Liver (tissue), 9 donors: ENCODE data around the gene MLXIP. TPM values are rescaled to one million over a fixed set of nuclear protein-coding genes. Genes with fewer than 3 reads are reported as not detected.

ENCODE experiments used
- DNase-seq: peaks from one replicate; pipeline ENCODE4 v3.0.0-alpha.2; 2017; ENCODE audit warnings: low spot score
- H3K27ac ChIP-seq, 2 donors: one replicate each; pipeline ENCODE4 v1.7.0; 2013; ENCODE audit warnings: inconsistent platforms in 2 of 2, low read length in 2 of 2, control low read depth in 1 of 2, low read depth in 1 of 2, mild to moderate bottlenecking in 1 of 2
- H3K27me3 ChIP-seq, 4 donors: one replicate each; pipeline versions ENCODE4 v1.6.1 to v1.7.0; 2013; ENCODE audit warnings: low read length in 3 of 4, inconsistent platforms in 1 of 4, mild to moderate bottlenecking in 1 of 4, moderate library complexity in 1 of 4; ENCODE audit not compliant: control insufficient read depth in 4 of 4, insufficient read depth in 4 of 4
- H3K36me3 ChIP-seq, 4 donors: one replicate each; pipeline versions ENCODE4 v1.6.1 to v1.7.0; 2013; ENCODE audit warnings: low read length in 3 of 4, mild to moderate bottlenecking in 3 of 4, low read depth in 1 of 4, moderate library complexity in 1 of 4; ENCODE audit not compliant: control insufficient read depth in 4 of 4, insufficient read depth in 3 of 4
- H3K4me1 ChIP-seq, 4 donors: one replicate each; pipeline versions ENCODE4 v1.6.1 to v1.7.0; 2013; ENCODE audit warnings: low read length in 3 of 4, mild to moderate bottlenecking in 3 of 4, moderate library complexity in 1 of 4; ENCODE audit not compliant: control insufficient read depth in 4 of 4, insufficient read depth in 4 of 4
- H3K4me3 ChIP-seq, 3 donors: one replicate each; pipeline versions ENCODE4 v1.6.1 to v1.7.0; 2013; ENCODE audit warnings: low read length in 3 of 3, control low read depth in 1 of 3, low read depth in 1 of 3, mild to moderate bottlenecking in 1 of 3
- H3K9ac ChIP-seq, 2 donors: one replicate each; pipeline ENCODE4 v1.7.0; 2013; ENCODE audit warnings: low read length in 2 of 2, mild to moderate bottlenecking in 2 of 2, moderate library complexity in 2 of 2, control low read depth in 1 of 2, low read depth in 1 of 2
- H3K9me3 ChIP-seq, 4 donors: one replicate each; pipeline versions ENCODE4 v1.6.1 to v1.7.0; 2013; ENCODE audit warnings: low read length in 3 of 4; ENCODE audit not compliant: control insufficient read depth in 4 of 4
- ATF3 ChIP-seq: IDR thresholded peaks from 2 replicates; pipeline ENCODE4 v1.6.1; 2016; ENCODE audit warnings: antibody characterized with exemption
- CTCF ChIP-seq: fragments of 150-350 bp; IDR thresholded peaks from 2 replicates; pipeline ENCODE4 v1.5.1; 2017; ENCODE audit warnings: improper control_type of control experiment, low read depth, low read length; ENCODE audit not compliant: missing input control
- EGR1 ChIP-seq, 2 donors: IDR thresholded peaks; 2 replicates each; pipeline ENCODE4 v1.6.1; 2016 to 2018; ENCODE audit warnings: antibody characterized with exemption in 2 of 2, low read depth in 2 of 2
- FOXA1 ChIP-seq: IDR thresholded peaks from 2 replicates; pipeline ENCODE4 v1.6.1; 2016; ENCODE audit warnings: antibody characterized with exemption
- FOXA2 ChIP-seq: IDR thresholded peaks from 2 replicates; pipeline ENCODE4 v1.6.1; 2016; ENCODE audit warnings: antibody characterized with exemption
- GABPA ChIP-seq, 2 donors: IDR thresholded peaks in 1 of 2; conservative IDR thresholded peaks in 1 of 2; 2 replicates each; pipeline ENCODE4 v1.6.1; 2016; ENCODE audit warnings: antibody characterized with exemption in 2 of 2, mild to moderate bottlenecking in 1 of 2, moderate library complexity in 1 of 2
- HNF4A ChIP-seq, 2 donors: conservative IDR thresholded peaks; 2 replicates each; pipeline ENCODE4 v1.6.1; 2016; ENCODE audit warnings: antibody characterized with exemption in 2 of 2, mild to moderate bottlenecking in 2 of 2
- HNF4G ChIP-seq: IDR thresholded peaks from 2 replicates; pipeline ENCODE4 v1.6.1; 2016; ENCODE audit warnings: antibody characterized with exemption
- MAX ChIP-seq: IDR thresholded peaks from 2 replicates; pipeline ENCODE4 v1.6.1; 2016; ENCODE audit warnings: antibody characterized with exemption
- RAD21 ChIP-seq, 2 donors: IDR thresholded peaks; 2 replicates each; pipeline ENCODE4 v1.6.1; 2016; ENCODE audit warnings: antibody characterized with exemption in 2 of 2, mild to moderate bottlenecking in 2 of 2
- REST ChIP-seq: IDR thresholded peaks from 2 replicates; pipeline ENCODE4 v1.6.1; 2016; ENCODE audit warnings: antibody characterized with exemption, mild to moderate bottlenecking
- RXRA ChIP-seq, 2 donors: IDR thresholded peaks; 2 replicates each; pipeline ENCODE4 v1.6.1; 2017 to 2018; ENCODE audit warnings: antibody characterized with exemption in 2 of 2, mild to moderate bottlenecking in 1 of 2
- SP1 ChIP-seq: IDR thresholded peaks from 2 replicates; pipeline ENCODE4 v1.6.1; 2018; ENCODE audit warnings: antibody characterized with exemption, mild to moderate bottlenecking
- TAF1 ChIP-seq: conservative IDR thresholded peaks from 2 replicates; pipeline ENCODE4 v1.6.1; 2016; ENCODE audit warnings: antibody characterized with exemption, mild to moderate bottlenecking
- YY1 ChIP-seq: IDR thresholded peaks from 2 replicates; pipeline ENCODE4 v1.6.1; 2016; ENCODE audit warnings: antibody characterized with exemption, mild to moderate bottlenecking
- ZBTB33 ChIP-seq: IDR thresholded peaks from 2 replicates; pipeline ENCODE4 v1.6.1; 2016; ENCODE audit warnings: antibody characterized with exemption
- WGBS: extraction: QIAGEN DNeasy Blood & Tissue Kit; methylation state at CpG from one replicate; pipeline ENCODE4 v1.1.7; 2013; 5-methylcytosine and 5-hydroxymethylcytosine counted together
- polyA plus RNA-seq, 2 donors: library from polyadenylated mRNA; stranded (reverse) in 1 of 2; unstranded in 1 of 2; fragments of 200-250 nt in 1 of 2; fragments of >200 nt in 1 of 2; fragmentation: Nextera tagmentation in 1 of 2; extraction: Ambion mirVana in 1 of 2; gene quantifications; one replicate each; pipeline versions ENCODE4 v1.2.1 to v1.2.3, GENCODE V29; 2013 to 2015
- total RNA-seq, 2 donors: library from RNA; depleted of rRNA; stranded (reverse); fragments of >200 nt; gene quantifications; one replicate each; pipeline ENCODE4 v1.2.3, GENCODE V29; 2014
- donor health status: healthy.
- donor health status: healthy.
- donor health status: healthy.
- donor health status: healthy.
- donor health status: healthy.

Gene MLXIP
- total and polyA plus RNA-seq, 4 donors = 10.6 to 19.5 (median 11.0) TPM

GRCh38 chr12:122086116-122086515 is 7.6 kb downstream of the MLXIP start:
- H3K36me3 ChIP-seq = peaks cover 0 to 7% (median 6%) of the 10 kb centered on the region in 4 donors
- peaks cover 2 to 26% (median 12%) of the 10 kb centered on the region in 4 donors for H3K4me1 ChIP-seq
- no peaks in the 10 kb centered on the region for H3K9me3 ChIP-seq
- no peak for TF ChIP-seq EGR1 (IDR thresholded peaks at IDR 0.05; ENCODE audit: low read depth in 2 of 2)
- TF ChIP-seq GABPA (IDR thresholded peaks at IDR 0.05 in 1 of 2, conservative IDR thresholded peaks at IDR 0.05 in 1 of 2) = no peak
- no peak for TF ChIP-seq CTCF
- TF ChIP-seq TAF1 = no peak
- TF ChIP-seq SP1 = no peak
- TF ChIP-seq FOXA1 = no peak
- TF ChIP-seq FOXA2 = no peak
- TF ChIP-seq HNF4G = no peak
- TF ChIP-seq RAD21 (IDR thresholded peaks at IDR 0.05) = no peak
- no peak for TF ChIP-seq ZBTB33
- no peak for TF ChIP-seq HNF4A (conservative IDR thresholded peaks at IDR 0.05)
- no peak for TF ChIP-seq REST
- H3K27me3 ChIP-seq = no peaks in the 10 kb centered on the region
- no peak for DNase-seq
- no peak overlapping the region for H3K9ac ChIP-seq
- H3K4me3 ChIP-seq = no peak overlapping the region
- no peak overlapping the region for H3K27ac ChIP-seq
- WGBS = 82% methylated on average over 8 of the region's 8 CpGs

GRCh38 chr12:122086641-122087285 is 8.2 kb downstream of the MLXIP start:
- Histone ChIP-seq H3K27me3 (no peaks in the 10 kb centered on the region), H3K27ac (no peak overlapping the region), H3K9ac (no peak overlapping the region), H3K4me3 (no peak overlapping the region), H3K9me3 (no peaks in the 10 kb centered on the region), H3K36me3 (peaks cover 0 to 9% (median 6%) of the 10 kb centered on the region in 4 donors), H3K4me1 (peaks cover 4 to 22% (median 6%) of the 10 kb centered on the region in 4 donors)
- WGBS = 76% methylated on average over 18 of the region's 18 CpGs
- DNase-seq = no peak
- TF ChIP-seq GABPA (IDR thresholded peaks at IDR 0.05 in 1 of 2, conservative IDR thresholded peaks at IDR 0.05 in 1 of 2) (no peak), REST (no peak), RXRA (IDR thresholded peaks at IDR 0.05) (no peak), TAF1 (no peak), RAD21 (IDR thresholded peaks at IDR 0.05) (no peak), CTCF (no peak), SP1 (no peak), FOXA2 (no peak), YY1 (no peak), EGR1 (IDR thresholded peaks at IDR 0.05; ENCODE audit: low read depth in 2 of 2) (no peak), FOXA1 (no peak), MAX (no peak), HNF4G (no peak), ATF3 (no peak)
